PC-9 (cell line): ENCODE data around the gene XRCC4.

Experiments
- EZH2 ChIP-seq: fragments of 200-600 bp; sonication (generic); IDR thresholded peaks from 2 replicates; pipeline ENCODE4 v1.8.0; 2017; ENCODE audit warnings: antibody characterized with exemption, low read depth
- TF ChIP-seq, protein P1 (sequence below): fragments of 200-600 bp; sonication (generic); conservative IDR thresholded peaks from 2 replicates; pipeline ENCODE4 v1.6.1; 2017; ENCODE audit warnings: mixed run types, antibody characterized with exemption, mild to moderate bottlenecking, moderate library complexity

DNA sequence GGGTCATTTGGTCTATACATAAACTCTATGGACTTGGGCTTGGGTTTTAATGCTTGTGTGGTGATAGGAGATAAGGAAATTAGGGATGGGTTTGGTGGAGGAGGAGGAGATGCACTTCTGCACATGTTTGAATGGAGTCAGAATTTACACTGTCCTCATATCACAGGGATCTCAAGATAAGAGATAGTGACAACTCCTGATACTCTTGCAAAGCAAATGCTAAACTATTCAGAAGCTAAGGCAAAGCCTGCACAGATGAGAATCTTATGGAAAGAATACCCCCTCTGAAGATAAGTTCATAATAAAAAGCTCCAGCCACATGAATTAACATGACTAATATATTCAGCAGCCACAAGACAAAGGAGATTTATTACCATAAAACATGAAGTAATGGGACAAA is 90.2 kb downstream of the XRCC4 start:
- TF ChIP-seq, protein P1, sequence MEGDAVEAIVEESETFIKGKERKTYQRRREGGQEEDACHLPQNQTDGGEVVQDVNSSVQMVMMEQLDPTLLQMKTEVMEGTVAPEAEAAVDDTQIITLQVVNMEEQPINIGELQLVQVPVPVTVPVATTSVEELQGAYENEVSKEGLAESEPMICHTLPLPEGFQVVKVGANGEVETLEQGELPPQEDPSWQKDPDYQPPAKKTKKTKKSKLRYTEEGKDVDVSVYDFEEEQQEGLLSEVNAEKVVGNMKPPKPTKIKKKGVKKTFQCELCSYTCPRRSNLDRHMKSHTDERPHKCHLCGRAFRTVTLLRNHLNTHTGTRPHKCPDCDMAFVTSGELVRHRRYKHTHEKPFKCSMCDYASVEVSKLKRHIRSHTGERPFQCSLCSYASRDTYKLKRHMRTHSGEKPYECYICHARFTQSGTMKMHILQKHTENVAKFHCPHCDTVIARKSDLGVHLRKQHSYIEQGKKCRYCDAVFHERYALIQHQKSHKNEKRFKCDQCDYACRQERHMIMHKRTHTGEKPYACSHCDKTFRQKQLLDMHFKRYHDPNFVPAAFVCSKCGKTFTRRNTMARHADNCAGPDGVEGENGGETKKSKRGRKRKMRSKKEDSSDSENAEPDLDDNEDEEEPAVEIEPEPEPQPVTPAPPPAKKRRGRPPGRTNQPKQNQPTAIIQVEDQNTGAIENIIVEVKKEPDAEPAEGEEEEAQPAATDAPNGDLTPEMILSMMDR: no peak
- no peak for TF ChIP-seq EZH2
